Measurements from ENCODE around the gene SMIM20.

- TF ChIP-seq CTCF (IDR thresholded peaks at IDR 0.05; ENCODE audit: low read depth, low read length) (no peak), POLR2A (IDR thresholded peaks at IDR 0.05; ENCODE audit: extremely low read depth, insufficient read length) (no peak), MAX (IDR thresholded peaks at IDR 0.05; ENCODE audit: low read depth, low read length) (no peak)
These were observed 38.7 kb upstream of the SMIM20 start for GRCh38 chr4:25875281-25875745.
